Progenitor cell of endocrine pancreas (in vitro differentiated cells): ENCODE measurements around the gene OPHN1. TPM values are rescaled to one million over a fixed set of nuclear protein-coding genes. Genes with fewer than 3 reads are reported as not detected.
"Not testable (repeated sequence)": the region's sequence is repeated elsewhere in the genome, so short reads cannot be mapped to it uniquely, and the experiment has no call there.

Experiments
- DNase-seq: peaks from one replicate; pipeline ENCODE4 v3.0.0; 2021; ENCODE audit warnings: low spot score; ENCODE audit not compliant: unreplicated experiment
- H3K27ac Mint-ChIP-seq: 2 replicates; pipeline ENCODE4 v1.8.0; 2021; ENCODE audit warnings: mild to moderate bottlenecking, moderate library complexity, mixed read lengths
- H3K27me3 Mint-ChIP-seq: 2 replicates; pipeline ENCODE4 v1.8.0; 2021; ENCODE audit warnings: mixed read lengths
- H3K36me3 Mint-ChIP-seq: 2 replicates; pipeline ENCODE4 v1.8.0; 2022; ENCODE audit warnings: mixed read lengths; ENCODE audit not compliant: insufficient read depth
- H3K4me1 Mint-ChIP-seq: 2 replicates; pipeline ENCODE4 v1.8.0; 2021; ENCODE audit warnings: low read depth, mixed read lengths
- H3K4me3 Mint-ChIP-seq: 2 replicates; pipeline ENCODE4 v1.8.0; 2021; ENCODE audit warnings: low read depth, mild to moderate bottlenecking, moderate library complexity, mixed read lengths
- H3K9me3 Mint-ChIP-seq: 2 replicates; pipeline ENCODE4 v1.8.0; 2021; ENCODE audit warnings: low read depth, mixed read lengths
- CTCF ChIP-seq: fragments of 200-600 bp; sonication (generic); IDR thresholded peaks from one replicate; pipeline ENCODE4 v1.5.0; 2021; ENCODE audit warnings: antibody characterized with exemption, mild to moderate bottlenecking; ENCODE audit not compliant: unreplicated experiment
- total RNA-seq: library from RNA; stranded (reverse); gene quantifications from 2 replicates; pipeline ENCODE4 v1.2.1, GENCODE V29; 2021

The OPHN1 gene
- total RNA-seq, 1 donor from 2014 or later = 7.2 TPM

GRCh38 chrX:68273887-68274286 is 159.4 kb downstream of the OPHN1 start:
- Mint-ChIP-seq H3K27ac (no peak overlapping the region), H3K4me1 (no peaks in the 10 kb centered on the region), H3K27me3 (no peaks in the 10 kb centered on the region), H3K4me3 (no peak overlapping the region), H3K36me3 (no peaks in the 10 kb centered on the region), H3K9me3 (no peaks in the 10 kb centered on the region)
- TF ChIP-seq CTCF = no peak
- no peak for DNase-seq

- H3K36me3 Mint-ChIP-seq, H3K4me3 Mint-ChIP-seq, H3K27me3 Mint-ChIP-seq, H3K4me1 Mint-ChIP-seq, H3K27ac Mint-ChIP-seq, DNase-seq: not testable (repeated sequence)
- H3K9me3 Mint-ChIP-seq = peaks cover 31% of the 10 kb centered on the region
These were observed 168.5 kb downstream of the OPHN1 start for GRCh38 chrX:68264793-68265192.

GRCh38 chrX:68261060-68261672 is 172.1 kb downstream of the OPHN1 start:
- H3K9me3 Mint-ChIP-seq = peaks cover 26% of the 10 kb centered on the region
- no peaks in the 10 kb centered on the region for H3K36me3 Mint-ChIP-seq
- no peak overlapping the region for H3K27ac Mint-ChIP-seq
- H3K4me3 Mint-ChIP-seq = no peak overlapping the region
- H3K27me3 Mint-ChIP-seq = no peaks in the 10 kb centered on the region
- H3K4me1 Mint-ChIP-seq = no peaks in the 10 kb centered on the region
- TF ChIP-seq CTCF = no peak
- no peak for DNase-seq

GRCh38 chrX:68256990-68257389 is 176.3 kb downstream of the OPHN1 start:
- Mint-ChIP-seq H3K27ac (no peak overlapping the region), H3K9me3 (peaks cover 15% of the 10 kb centered on the region), H3K27me3 (no peaks in the 10 kb centered on the region), H3K36me3 (no peaks in the 10 kb centered on the region), H3K4me3 (no peak overlapping the region), H3K4me1 (no peaks in the 10 kb centered on the region)
- DNase-seq = no peak
- TF ChIP-seq CTCF = no peak

- no peak overlapping the region for H3K27ac Mint-ChIP-seq
- DNase-seq = no peak
- H3K4me3 Mint-ChIP-seq = no peak overlapping the region
- no peaks in the 10 kb centered on the region for H3K27me3 Mint-ChIP-seq
- H3K9me3 Mint-ChIP-seq = peaks cover 15% of the 10 kb centered on the region
- no peaks in the 10 kb centered on the region for H3K36me3 Mint-ChIP-seq
- TF ChIP-seq CTCF = no peak
- no peaks in the 10 kb centered on the region for H3K4me1 Mint-ChIP-seq
These were observed 178.3 kb downstream of the OPHN1 start for GRCh38 chrX:68254738-68255645.
